ENCODE data around the gene CRADD.
"Not testable (repeated sequence)": the region's sequence is repeated elsewhere in the genome, so short reads cannot be mapped to it uniquely, and the experiment has no call there.

GRCh38 chr12:93711502-93711901 lies 34.3 kb downstream of the CRADD start:
- TF ChIP-seq CTCF, EZH2 (IDR thresholded peaks at IDR 0.05): not testable (repeated sequence)
